ENCODE data around the gene VWA3A. TPM values are rescaled to one million over a fixed set of nuclear protein-coding genes. Genes with fewer than 3 reads are reported as not detected.

VWA3A gene
- total RNA-seq, 3 donors from 2014 or later (not counting 1 experiment from before 2014, with no cell fraction given) = 0.28 to 0.39 (median 0.35) TPM

DNA sequence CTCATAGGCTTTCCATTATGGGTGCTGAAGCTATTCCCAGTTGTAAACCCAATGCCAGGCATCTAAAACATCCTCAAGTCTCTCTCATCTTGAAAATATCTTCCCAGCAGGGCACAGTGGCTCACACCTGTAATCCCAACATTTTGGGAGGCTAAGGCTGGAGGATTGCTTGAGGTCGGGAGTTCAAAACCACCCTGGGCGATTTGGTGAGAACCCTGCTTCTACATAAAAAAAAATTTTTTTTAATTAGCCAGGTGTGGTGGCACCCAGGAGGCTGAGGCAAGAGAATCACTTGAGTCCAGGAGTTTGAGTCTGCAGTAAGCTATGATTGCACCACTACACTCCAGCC, 100.7 kb downstream of the VWA3A start:
- Histone ChIP-seq H3K4me3 (ENCODE audit: low read length) (no peak overlapping the region), H3K9me3 (ENCODE audit: control insufficient read depth, insufficient read depth, low read length) (no peaks in the 10 kb centered on the region), H3K27me3 (ENCODE audit: control insufficient read depth, insufficient read depth, low read length) (no peaks in the 10 kb centered on the region), H3K36me3 (ENCODE audit: control insufficient read depth, insufficient read depth, low read length) (no peaks in the 10 kb centered on the region), H3K27ac (ENCODE audit: low read length) (peak overlapping the region; percentile 99), H3K4me1 (ENCODE audit: control insufficient read depth, insufficient read depth, low read length) (peaks cover 69% of the 10 kb centered on the region)
- Mint-ChIP-seq H3K36me3 (no peaks in the 10 kb centered on the region), H3K27me3 (ENCODE audit: low read depth in 2 of 2) (no peaks in the 10 kb centered on the region), H3K4me1 (peaks cover 62 to 81% of the 10 kb centered on the region in 2 donors), H3K4me3 (no peak overlapping the region), H3K9me3 (peaks cover 0 to 3% of the 10 kb centered on the region in 2 donors), H3K27ac (peak overlapping the region; percentile 91 to 98)
- no peak for DNase-seq
- no peak for ATAC-seq
- 82% methylated on average over 2 of the region's 2 CpGs for WGBS (ENCODE audit: insufficient coverage)
- intact Hi-C loops (cut with micrococcal nuclease) = loop anchor here (5.0 kb wide), 2 partner anchors 546 to 596 kb away; partner anchors contain the start of gene METTL9
- TF ChIP-seq, protein P1, sequence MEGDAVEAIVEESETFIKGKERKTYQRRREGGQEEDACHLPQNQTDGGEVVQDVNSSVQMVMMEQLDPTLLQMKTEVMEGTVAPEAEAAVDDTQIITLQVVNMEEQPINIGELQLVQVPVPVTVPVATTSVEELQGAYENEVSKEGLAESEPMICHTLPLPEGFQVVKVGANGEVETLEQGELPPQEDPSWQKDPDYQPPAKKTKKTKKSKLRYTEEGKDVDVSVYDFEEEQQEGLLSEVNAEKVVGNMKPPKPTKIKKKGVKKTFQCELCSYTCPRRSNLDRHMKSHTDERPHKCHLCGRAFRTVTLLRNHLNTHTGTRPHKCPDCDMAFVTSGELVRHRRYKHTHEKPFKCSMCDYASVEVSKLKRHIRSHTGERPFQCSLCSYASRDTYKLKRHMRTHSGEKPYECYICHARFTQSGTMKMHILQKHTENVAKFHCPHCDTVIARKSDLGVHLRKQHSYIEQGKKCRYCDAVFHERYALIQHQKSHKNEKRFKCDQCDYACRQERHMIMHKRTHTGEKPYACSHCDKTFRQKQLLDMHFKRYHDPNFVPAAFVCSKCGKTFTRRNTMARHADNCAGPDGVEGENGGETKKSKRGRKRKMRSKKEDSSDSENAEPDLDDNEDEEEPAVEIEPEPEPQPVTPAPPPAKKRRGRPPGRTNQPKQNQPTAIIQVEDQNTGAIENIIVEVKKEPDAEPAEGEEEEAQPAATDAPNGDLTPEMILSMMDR (IDR thresholded peaks at IDR 0.05) = no peak

DNA sequence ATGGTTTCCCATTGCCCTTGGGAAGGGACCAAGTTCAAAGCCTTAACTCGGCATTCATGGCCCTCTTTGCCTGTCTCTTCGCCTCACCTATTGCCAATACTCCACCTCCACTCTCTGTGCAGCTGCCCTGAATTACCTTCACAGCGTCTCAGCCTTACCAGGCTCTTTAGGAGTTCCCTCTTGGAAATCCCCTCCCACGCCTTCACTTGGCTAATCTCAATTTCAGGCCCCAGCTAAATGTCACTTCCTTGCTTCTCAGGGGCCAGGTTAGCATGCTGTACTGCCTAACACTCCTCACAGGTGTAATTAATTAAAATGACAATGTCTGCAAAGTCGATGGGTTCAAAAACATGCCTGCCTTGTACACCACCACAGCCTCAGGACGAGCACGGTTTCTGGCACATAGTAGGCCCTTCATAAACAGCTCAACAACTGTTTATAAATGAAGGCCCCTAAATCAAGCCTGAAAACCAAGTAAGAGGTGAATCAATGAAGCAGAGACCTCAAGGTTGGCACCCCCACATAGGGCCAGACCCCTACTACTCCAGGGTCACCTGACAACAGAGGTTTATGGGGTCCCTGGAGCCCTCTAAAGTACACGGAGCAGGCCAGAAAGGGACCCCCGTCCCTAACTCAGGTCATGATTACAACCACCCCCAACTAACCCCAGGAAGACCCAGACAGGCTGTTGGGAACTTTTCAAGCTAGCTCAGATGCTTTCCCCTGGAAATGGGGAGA, 102.5 kb downstream of the VWA3A start:
- peaks cover 51% of the 10 kb centered on the region for H3K4me1 ChIP-seq (ENCODE audit: control insufficient read depth, insufficient read depth, low read length)
- Mint-ChIP-seq H3K27ac (peak overlapping the region; percentile 91 to 95), H3K27me3 (ENCODE audit: low read depth in 2 of 2) (no peaks in the 10 kb centered on the region), H3K4me1 (peaks cover 44 to 63% of the 10 kb centered on the region in 2 donors), H3K4me3 (peak overlapping the region; percentile 89), H3K9me3 (peaks cover 0 to 3% of the 10 kb centered on the region in 2 donors), H3K36me3 (no peaks in the 10 kb centered on the region)
- no peak overlapping the region for H3K4me3 ChIP-seq (ENCODE audit: low read length)
- no peaks in the 10 kb centered on the region for H3K9me3 ChIP-seq (ENCODE audit: control insufficient read depth, insufficient read depth, low read length)
- no peaks in the 10 kb centered on the region for H3K27me3 ChIP-seq (ENCODE audit: control insufficient read depth, insufficient read depth, low read length)
- ATAC-seq (no peak), DNase-seq (peak in 1 of 2 donors; percentile 80)
- WGBS (ENCODE audit: insufficient coverage) = 82% methylated on average over 9 of the region's 9 CpGs
- H3K36me3 ChIP-seq (ENCODE audit: control insufficient read depth, insufficient read depth, low read length) = no peaks in the 10 kb centered on the region
- TF ChIP-seq, protein P1 (IDR thresholded peaks at IDR 0.05) = no peak
- peak overlapping the region; percentile 59 for H3K27ac ChIP-seq (ENCODE audit: low read length)
- intact Hi-C loops (cut with micrococcal nuclease) = loop anchor here (1.0 to 5.0 kb wide), 4 partner anchors 11 to 598 kb away; partner anchors contain the start of genes EEF2K, METTL9 and POLR3E

DNA sequence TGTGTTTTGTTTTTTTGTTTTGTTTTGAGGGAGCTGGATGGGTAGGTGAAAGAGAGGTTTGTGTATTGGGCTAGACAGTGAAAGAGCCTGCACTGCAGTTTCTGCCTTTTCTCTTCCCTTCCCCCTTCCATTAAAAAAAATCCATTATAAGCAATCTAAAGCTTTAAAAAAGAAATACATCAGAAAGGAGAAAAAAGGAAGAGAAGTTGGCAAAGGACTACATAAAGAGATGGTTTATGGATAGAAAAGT, 103.0 kb downstream of the VWA3A start:
- H3K9me3 ChIP-seq (ENCODE audit: control insufficient read depth, insufficient read depth, low read length) = no peaks in the 10 kb centered on the region
- peaks cover 0 to 3% of the 10 kb centered on the region in 2 donors for H3K9me3 Mint-ChIP-seq
- H3K27ac ChIP-seq (ENCODE audit: low read length) = peak overlapping the region; percentile 59
- H3K36me3 ChIP-seq (ENCODE audit: control insufficient read depth, insufficient read depth, low read length) = no peaks in the 10 kb centered on the region
- ATAC-seq (no peak), DNase-seq (no peak)
- peak overlapping the region; percentile 89 for H3K4me3 Mint-ChIP-seq
- H3K27me3 Mint-ChIP-seq (ENCODE audit: low read depth in 2 of 2) = no peaks in the 10 kb centered on the region
- TF ChIP-seq, protein P1 (IDR thresholded peaks at IDR 0.05) = no peak
- intact Hi-C loops (cut with micrococcal nuclease) = loop anchor here (1.0 kb wide), 2 partner anchors 11 to 102 kb away; partner anchors contain the start of genes EEF2K and POLR3E
- peak overlapping the region; percentile 91 to 95 for H3K27ac Mint-ChIP-seq
- H3K4me1 ChIP-seq (ENCODE audit: control insufficient read depth, insufficient read depth, low read length) = peaks cover 49% of the 10 kb centered on the region
- no peaks in the 10 kb centered on the region for H3K27me3 ChIP-seq (ENCODE audit: control insufficient read depth, insufficient read depth, low read length)
- H3K36me3 Mint-ChIP-seq = no peaks in the 10 kb centered on the region
- no peak overlapping the region for H3K4me3 ChIP-seq (ENCODE audit: low read length)
- peaks cover 43 to 58% of the 10 kb centered on the region in 2 donors for H3K4me1 Mint-ChIP-seq

All from natural killer cell (primary cell).